ENCODE results near the gene ANXA1.
A peak's percentile ranks its signal among the peaks of the same experiment; 100 is the strongest.

Gene ANXA1

GRCh38 chr9:73138516-73138915 lies 13.1 kb upstream of the ANXA1 start:
- DNase-seq (ENCODE audit: low spot score): no peak

DNA sequence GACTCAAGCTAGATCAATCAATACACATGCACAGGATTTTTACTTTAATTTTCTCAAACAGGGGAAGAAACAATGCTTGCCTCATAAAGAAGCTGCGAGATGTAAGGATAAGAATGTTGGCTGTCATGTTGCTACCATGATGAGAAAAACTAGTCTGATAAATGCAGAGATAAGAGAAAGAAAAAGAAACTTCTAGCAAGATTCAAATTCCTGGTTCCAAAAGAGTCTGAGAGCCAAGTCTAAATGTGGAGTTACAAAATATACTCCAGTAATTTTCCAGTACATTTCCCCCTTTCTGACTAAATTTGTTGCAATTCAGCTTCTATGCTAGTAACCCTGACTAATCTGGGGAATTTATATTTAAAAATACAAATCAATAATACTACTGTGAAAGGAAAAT lies 10.4 kb upstream of the ANXA1 start:
- DNase-seq (ENCODE audit: low spot score): no peak

- DNase-seq (ENCODE audit: low spot score): no peak
These were observed 7.8 kb upstream of the ANXA1 start for GRCh38 chr9:73143711-73144328.

GRCh38 chr9:73146111-73146815 lies 5.4 kb upstream of the ANXA1 start:
- no peak for DNase-seq (ENCODE audit: low spot score)

DNA sequence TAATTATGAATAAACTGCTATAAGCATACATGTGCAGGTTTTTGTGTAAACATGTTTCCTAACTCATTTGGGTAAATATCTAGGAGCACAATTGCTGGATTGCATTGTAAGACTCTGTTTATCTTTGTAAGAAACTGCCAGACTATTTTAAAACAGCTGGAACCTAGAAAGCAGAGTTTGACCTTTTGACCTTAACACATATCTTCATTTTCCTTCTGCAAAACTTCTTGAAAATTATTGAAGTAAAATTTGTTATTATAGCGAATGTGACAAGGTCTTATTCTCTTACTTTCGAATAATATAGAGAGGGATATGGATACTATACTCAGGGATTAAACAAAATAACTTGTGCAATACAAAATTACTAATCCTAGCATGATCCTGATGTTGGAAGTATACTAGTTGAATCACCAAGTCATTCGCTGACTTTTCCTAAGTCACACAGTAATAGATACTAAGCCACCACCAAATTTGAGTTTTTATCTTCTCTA lies 3.2 kb upstream of the ANXA1 start:
- no peak for DNase-seq (ENCODE audit: low spot score)

GRCh38 chr9:73149371-73150067 lies 2.1 kb upstream of the ANXA1 start:
- peak; percentile 82 for DNase-seq (ENCODE audit: low spot score)

DNA sequence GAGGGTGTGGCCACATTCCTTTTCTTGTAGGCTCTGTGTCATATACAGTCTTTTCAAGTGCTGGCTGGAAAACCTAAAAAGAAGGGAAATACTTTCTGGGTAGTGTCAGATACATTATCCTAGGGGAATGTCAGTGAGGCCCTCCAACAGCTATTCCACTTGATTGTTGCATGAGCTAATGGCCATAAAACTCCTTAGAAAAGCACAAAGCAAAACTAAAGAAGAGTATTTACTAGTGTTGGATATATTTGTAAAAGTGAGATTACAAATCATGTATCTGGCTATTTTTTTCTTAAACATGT lies 829 bp downstream of the ANXA1 start:
- DNase-seq (ENCODE audit: low spot score): no peak

GRCh38 chr9:73152953-73153352 lies 1.3 kb downstream of the ANXA1 start:
- peak; percentile 76 for DNase-seq (ENCODE audit: low spot score)

DNA sequence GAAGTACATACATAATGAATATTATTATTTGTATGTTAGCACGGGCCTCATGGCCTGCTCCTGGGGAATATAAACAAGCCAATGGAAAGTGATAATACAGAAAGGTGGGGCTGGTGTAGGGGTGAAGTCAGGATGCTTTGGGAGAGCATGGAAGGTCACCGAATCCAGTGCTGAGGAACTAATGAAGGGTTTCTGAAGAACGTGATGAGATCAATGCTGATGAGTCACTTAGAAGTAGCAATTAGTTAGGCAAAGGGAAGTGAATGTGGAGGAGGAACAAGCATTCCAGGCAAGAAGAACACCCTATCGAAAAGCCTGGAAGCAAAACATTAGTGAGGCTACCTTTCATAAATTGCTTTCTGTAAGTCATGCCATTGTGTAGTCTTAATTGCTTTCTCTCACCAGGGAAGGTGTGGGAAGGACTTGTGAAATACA lies 2.1 kb downstream of the ANXA1 start:
- no peak for DNase-seq (ENCODE audit: low spot score)

- DNase-seq (ENCODE audit: low spot score): no peak
These were observed 2.6 kb downstream of the ANXA1 start for GRCh38 chr9:73154271-73154670.

DNA sequence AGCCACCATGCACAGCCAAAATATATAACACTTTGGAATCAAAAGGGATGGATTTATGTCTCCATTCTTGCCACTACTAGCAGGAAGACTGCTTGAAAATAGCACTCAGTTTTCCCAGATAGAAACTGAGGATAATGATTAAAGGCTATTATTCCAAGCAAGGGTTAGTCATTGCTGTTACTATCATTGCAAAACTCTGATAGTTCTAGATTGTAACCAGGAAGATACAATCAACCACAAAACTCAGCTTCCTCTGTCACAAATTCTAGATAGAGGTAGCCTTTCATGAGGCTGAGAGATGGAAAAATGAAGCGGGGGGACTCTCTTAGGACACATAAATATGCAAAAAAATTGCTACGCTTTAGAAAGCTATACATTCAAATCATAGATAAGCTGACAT lies 3.1 kb downstream of the ANXA1 start:
- DNase-seq (ENCODE audit: low spot score): peak; percentile 73

- DNase-seq (ENCODE audit: low spot score): no peak
These were observed 3.7 kb downstream of the ANXA1 start for GRCh38 chr9:73155377-73155776.

DNA sequence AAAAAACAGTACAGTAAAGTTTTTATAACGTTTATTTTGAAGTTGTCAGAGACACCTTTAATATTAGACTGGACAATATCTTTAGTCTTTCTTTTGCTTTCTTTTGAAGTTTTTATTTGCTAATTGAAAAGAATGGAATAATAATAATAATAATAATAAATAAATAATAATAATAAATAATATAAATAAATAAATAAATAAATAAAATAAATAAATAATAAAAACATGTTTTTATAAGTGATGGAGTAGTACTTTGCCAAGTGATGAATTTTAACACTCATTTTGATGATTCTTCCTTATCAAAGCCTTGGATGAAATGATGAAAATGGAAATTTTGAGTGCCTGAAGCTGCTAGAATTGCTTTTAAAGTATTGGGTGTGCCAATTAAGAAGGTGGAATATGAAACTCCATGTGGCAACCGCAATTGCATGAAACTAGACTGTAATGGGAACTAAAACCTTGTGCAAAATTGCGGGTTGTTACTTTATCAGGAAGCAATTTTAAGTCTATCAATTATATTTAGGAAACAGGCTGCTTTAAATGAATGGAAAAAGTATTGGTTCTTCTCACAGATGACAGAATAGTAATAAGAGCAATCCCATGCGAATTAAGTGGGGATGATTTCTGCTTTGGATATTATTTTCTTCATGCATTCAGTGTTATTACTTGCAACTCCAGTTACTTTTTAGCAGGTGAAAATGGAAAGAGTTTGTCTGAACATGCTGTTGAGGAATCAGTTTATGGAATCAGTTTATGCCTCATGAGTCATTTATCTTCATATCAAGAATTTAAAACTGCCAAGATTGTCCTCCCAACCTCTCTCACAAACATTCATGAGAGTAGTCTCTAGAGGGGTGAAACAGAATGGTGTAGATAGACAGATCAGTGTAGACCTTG lies 4.6 kb downstream of the ANXA1 start:
- no peak for DNase-seq (ENCODE audit: low spot score)

DNA sequence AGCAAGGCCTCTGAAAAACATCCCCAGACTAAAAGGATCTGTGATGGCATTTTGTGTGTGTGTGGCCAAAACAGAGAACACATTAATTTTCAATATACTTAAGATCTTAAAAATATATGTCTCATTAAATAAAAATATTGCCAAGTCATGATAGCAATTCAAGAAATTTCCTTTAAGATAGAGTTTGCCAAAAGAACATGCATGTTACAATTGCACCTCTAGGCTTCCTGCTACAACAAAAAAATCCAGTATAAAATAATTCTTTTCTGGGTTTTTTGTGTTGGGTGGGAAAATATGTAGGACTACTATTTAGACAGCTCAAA lies 5.2 kb downstream of the ANXA1 start:
- DNase-seq (ENCODE audit: low spot score): no peak

DNA sequence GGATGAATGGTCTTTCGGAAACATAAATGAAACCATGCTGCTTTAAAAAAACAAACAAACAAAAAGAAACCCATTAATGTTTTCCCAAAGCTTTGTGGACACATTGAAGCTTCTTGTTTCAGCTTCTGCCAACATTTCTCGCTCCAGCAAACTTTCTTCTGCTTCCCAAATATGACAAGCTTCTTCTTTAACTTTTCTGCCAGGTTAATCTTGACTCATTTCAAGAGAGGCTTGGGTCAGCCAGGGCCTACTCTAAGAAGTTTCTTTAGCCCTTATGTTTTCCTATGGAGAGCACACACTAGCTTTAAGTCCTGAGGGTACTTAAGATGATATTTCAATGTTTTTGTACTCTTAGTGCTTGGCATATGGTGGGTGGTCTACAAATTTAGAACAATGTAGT lies 6.1 kb downstream of the ANXA1 start:
- DNase-seq (ENCODE audit: low spot score): no peak

DNA sequence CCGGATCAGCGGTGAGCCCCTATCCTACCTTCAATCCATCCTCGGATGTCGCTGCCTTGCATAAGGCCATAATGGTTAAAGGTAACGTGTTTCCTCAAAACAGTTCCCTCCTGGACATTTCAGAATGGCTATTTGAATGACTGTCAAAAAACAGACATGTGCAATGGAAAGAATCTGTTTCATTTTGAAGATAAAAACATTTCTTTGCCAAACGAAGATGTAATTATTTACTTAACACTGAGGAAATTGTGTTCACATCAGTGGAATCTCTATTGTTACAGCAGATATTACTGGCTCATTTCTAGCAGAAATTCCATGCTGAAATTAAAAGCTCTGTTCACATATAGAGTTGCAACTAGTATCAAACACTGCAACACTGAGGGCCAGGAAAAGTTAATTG lies 7.1 kb downstream of the ANXA1 start:
- DNase-seq (ENCODE audit: low spot score): no peak

DNA sequence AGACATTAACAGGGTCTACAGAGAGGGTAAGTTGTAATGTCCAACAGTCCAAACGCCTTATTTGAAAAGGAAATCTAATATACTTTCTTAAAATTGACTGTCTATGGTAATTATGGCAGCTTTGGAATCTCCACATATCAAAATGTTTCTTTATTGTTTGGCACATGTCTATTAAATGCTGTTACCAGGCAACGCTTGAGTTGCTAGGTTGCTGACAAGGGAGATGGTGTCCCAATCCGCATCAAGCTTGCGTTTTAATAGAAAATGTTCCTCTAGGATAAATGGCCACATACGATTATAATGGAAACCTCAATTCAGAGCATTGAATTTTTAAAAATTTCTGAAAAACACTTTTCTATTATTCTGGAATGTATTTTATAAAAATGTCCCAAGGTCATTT lies 9.2 kb downstream of the ANXA1 start:
- DNase-seq (ENCODE audit: low spot score): no peak

DNA sequence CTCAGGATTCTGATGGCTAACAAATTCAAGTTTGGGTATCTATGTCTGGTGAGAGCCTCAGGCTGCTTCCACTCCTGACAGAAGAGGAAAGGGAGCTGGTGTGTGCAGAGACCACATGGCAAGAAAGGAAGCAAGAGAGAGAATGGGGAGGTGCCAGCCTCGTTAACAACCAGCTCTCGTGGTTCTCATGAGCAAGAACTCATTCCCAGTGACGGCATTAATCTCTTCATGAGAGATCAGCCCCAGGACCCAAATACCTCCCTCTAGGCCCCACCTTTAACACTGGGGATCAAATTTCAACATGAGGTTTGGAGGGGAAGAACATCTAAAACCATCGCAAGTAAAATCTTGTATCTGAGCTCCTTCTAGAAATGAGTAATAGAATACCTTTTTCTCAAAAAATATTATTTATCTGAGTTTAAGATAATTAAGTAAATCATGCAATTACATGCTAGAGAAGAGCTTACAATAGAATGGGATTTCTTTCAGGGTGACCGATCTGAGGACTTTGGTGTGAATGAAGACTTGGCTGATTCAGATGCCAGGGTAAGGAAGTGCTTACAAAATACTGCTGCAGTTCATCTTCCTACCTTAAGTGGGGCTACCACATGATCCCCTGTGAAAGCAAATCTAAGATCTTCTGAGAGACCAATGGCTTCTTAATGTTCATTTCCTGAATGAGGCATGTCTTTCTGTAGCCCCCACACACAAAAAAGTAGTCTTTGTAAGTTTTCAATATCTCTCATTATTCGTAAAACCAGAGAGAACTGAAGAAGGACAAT lies 11.5 kb downstream of the ANXA1 start:
- DNase-seq (ENCODE audit: low spot score): no peak

DNA sequence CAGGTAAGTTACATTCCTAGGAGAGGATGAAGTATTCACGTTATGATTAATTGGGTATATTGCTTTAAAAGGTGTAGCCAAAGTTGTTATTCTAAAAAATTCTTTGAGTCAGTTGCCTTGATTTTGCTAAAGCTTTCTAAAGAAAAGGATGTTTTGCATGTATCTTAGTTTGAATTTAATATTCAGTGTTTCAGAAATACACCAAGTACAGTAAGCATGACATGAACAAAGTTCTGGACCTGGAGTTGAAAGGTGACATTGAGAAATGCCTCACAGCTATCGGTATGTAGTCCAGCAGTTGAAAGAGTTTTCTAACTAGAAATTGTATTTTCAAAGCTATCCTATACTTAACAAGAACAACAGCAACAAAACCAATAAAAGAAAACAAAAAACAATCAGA lies 14.2 kb downstream of the ANXA1 start:
- no peak for DNase-seq (ENCODE audit: low spot score)

GRCh38 chr9:73166468-73166867 lies 14.8 kb downstream of the ANXA1 start:
- no peak for DNase-seq (ENCODE audit: low spot score)

- DNase-seq (ENCODE audit: low spot score): no peak
These were observed 15.9 kb downstream of the ANXA1 start for GRCh38 chr9:73167614-73168013.
